D721Med (cell line): ENCODE results near the gene ZNF862.

Source experiments
- DNase-seq: peaks from one replicate; pipeline ENCODE4 v3.0.0; 2011; ENCODE audit warnings: low spot score; ENCODE audit not compliant: insufficient read length
- FAIRE-seq: peaks from 2 replicates; lab custom pipeline; 2011; peaks lifted over from hg19 to GRCh38; lab: Jason Lieb, UNC
- CTCF ChIP-seq: IDR thresholded peaks from 2 replicates; pipeline ENCODE4 v1.5.1; 2012; ENCODE audit warnings: mild to moderate bottlenecking, control low read depth; ENCODE audit not compliant: insufficient read depth; ENCODE audit errors: missing control alignments

The ZNF862 gene

GRCh38 chr7:149809215-149809614 lies 29.0 kb upstream of the ZNF862 start:
- DNase-seq (no peak), FAIRE-seq (no peak)
- TF ChIP-seq CTCF: no peak

DNA sequence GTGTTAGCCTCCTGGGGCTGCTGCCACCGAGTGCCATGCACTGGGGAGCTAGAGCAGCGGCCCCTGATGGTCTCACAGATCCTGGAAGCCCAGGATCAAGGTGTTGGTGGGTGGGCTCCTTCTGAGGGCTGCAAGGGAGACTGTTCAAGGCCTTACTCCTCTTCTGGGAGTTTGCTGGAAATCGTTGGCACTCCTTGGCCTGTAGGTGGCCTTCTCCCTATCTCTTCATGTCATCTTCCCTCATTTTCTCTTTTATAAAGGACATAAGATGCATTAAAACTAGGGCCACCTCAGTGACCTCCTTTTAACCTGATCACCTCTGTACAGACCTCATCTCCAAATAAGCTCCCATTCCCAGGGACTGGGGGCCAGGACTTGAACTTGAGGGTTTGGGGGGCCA lies 27.0 kb upstream of the ZNF862 start:
- TF ChIP-seq CTCF: peak; percentile 29
- DNase-seq: no peak
- no peak for FAIRE-seq

DNA sequence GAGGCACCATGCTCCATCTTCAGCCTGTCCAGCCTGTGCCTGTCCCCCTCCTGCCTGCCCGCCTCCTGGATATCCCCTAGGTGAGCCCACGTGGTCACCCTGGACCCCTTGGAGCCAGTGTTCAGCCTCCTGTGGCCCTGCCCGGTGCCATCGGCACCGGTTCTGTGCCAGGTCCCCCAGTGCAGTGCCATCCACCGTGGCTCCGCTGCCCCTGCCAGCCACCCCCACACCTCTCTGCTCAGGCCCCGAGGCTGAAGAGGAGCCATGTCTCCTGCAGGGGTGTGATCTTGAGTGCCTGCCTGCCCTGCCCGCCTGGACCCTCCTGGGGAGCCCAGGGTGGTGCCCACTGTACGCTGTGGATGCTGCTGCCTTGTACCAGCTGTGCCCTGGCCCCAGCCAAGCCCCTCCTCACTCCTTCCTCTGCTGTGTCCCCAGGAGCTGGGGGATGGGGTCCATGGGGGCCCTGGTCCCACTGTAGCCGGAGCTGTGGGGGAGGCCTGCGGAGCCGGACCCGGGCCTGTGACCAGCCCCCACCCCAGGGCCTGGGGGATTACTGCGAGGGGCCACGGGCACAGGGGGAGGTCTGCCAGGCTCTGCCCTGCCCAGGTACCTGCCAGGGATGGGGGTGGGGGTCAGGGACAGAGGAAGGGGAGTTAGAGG lies 26.2 kb upstream of the ZNF862 start:
- no peak for TF ChIP-seq CTCF
- FAIRE-seq (no peak), DNase-seq (no peak)

DNA sequence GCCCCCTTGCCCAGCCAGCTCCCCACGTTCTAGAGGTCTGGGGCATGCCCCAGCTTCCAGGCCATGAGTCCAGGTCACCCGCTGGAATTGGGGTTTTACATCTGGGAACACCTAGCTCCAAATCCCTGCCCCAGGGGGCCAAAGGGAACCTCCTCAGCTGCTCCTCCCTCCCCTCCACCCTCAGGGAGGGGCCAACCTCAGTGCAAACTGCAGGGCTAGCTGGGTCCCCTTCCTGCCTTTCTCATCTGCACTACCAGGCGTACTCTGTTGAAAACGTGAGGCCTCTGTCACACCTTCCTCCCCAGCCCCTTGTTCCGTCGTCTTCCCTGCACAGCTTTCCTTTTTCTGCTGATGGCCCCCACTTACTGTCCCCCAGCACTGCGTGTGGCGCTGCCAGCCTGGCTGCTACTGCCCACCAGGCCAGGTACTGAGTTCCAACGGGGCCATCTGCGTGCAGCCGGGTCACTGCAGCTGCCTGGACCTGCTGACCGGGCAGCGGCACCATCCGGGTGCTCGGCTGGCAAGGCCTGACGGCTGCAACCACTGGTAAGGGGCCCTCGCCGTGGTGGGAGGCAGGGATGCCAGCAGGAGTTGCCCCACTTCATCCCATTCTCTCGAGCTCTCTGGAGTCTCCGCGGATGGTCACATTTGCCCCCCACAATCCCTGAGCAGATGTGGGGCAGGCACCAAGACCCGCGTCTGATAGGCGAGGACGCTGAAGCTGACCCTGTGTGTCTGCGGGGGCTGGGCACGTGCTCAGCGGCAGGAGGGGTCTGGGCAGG lies 24.7 kb upstream of the ZNF862 start:
- DNase-seq (no peak), FAIRE-seq (no peak)
- no peak for TF ChIP-seq CTCF

DNA sequence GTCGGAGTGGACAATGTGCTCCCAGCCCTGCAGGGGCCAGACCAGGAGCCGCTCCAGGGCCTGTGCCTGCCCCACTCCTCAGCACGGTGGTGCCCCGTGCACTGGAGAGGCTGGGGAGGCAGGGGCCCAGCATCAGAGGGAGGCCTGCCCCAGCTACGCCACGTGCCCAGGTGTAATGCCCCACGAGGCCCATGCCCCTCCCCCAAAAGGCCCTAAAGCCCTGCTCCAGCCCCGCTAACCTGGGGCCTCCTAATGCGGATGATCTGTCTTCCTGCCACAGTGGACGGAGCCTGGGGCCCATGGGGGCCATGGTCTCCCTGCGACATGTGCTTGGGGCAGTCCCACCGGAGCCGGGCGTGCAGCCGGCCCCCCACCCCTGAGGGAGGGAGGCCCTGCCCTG lies 23.7 kb upstream of the ZNF862 start:
- TF ChIP-seq CTCF: no peak
- DNase-seq (no peak), FAIRE-seq (no peak)

DNA sequence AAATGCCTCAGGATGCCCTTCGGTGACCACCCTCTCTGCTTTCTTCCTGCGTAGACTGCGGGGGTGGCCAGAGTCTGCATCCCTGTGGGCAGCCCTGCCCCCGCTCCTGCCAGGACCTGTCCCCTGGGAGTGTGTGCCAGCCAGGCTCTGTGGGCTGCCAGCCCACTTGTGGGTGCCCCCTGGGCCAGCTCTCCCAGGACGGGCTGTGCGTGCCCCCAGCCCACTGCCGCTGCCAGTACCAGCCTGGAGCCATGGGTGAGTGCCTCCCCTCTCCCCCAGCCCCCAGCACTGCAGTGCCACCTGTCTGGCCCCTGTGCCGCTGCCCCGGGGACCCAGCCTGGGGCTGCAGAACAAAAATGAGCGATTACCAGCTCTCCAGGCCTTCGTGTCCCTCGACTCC lies 23.1 kb upstream of the ZNF862 start:
- DNase-seq (no peak), FAIRE-seq (no peak)
- TF ChIP-seq CTCF: no peak
